ENCODE data around the gene IL16. TPM values are rescaled to one million over a fixed set of nuclear protein-coding genes. Genes with fewer than 3 reads are reported as not detected.

Gene IL16
- total and polyA plus RNA-seq, 2 donors from 2014 or later: 1.4 to 19.9 TPM

DNA sequence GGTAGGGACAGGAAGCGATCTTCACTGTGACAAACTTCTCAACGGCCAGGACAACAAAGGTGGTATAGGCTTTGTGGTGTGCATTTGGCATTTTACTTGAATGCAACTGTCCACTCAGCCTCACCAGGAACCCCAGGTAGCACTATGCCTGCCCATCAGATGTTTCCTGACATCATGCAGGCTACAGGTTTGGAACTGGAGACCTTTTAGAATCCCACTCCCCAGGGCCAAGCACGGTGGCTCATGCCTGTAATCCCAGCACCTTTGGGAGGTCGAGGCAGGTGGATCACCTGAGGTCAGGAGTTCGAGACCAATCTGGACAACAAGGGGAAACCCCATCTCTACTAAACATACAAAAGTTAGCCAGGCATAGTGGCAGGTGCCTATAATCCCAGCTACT, 117.7 kb downstream of the IL16 start:
- Histone ChIP-seq H3K9me3 (ENCODE audit: control insufficient read depth in 2 of 3, insufficient read depth in 1 of 3, low read length in 3 of 3) (no peaks in the 10 kb centered on the region), H3K27ac (ENCODE audit: low read depth in 2 of 2, low read length in 2 of 2) (no peak overlapping the region), H3K4me1 (ENCODE audit: control insufficient read depth in 2 of 3, insufficient read depth in 2 of 3, low read depth in 1 of 3, low read length in 3 of 3) (no peaks in the 10 kb centered on the region), H3K9ac (ENCODE audit: low read length in 3 of 3) (no peak overlapping the region), H3K4me3 (ENCODE audit: low read length in 3 of 3) (no peak overlapping the region), H3K36me3 (ENCODE audit: control insufficient read depth in 2 of 3, insufficient read depth in 3 of 3, low read length in 3 of 3) (no peaks in the 10 kb centered on the region), H3K27me3 (ENCODE audit: control insufficient read depth, insufficient read depth, low read length) (no peaks in the 10 kb centered on the region)
- intact Hi-C loops (cut with DNase I): no loop called here
- no peak for FAIRE-seq
- no peak for DNase-seq
- TF ChIP-seq, protein P1, sequence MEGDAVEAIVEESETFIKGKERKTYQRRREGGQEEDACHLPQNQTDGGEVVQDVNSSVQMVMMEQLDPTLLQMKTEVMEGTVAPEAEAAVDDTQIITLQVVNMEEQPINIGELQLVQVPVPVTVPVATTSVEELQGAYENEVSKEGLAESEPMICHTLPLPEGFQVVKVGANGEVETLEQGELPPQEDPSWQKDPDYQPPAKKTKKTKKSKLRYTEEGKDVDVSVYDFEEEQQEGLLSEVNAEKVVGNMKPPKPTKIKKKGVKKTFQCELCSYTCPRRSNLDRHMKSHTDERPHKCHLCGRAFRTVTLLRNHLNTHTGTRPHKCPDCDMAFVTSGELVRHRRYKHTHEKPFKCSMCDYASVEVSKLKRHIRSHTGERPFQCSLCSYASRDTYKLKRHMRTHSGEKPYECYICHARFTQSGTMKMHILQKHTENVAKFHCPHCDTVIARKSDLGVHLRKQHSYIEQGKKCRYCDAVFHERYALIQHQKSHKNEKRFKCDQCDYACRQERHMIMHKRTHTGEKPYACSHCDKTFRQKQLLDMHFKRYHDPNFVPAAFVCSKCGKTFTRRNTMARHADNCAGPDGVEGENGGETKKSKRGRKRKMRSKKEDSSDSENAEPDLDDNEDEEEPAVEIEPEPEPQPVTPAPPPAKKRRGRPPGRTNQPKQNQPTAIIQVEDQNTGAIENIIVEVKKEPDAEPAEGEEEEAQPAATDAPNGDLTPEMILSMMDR (IDR thresholded peaks at IDR 0.05; ENCODE audit: borderline replicate concordance, extremely low read depth, insufficient read depth): no peak

DNA sequence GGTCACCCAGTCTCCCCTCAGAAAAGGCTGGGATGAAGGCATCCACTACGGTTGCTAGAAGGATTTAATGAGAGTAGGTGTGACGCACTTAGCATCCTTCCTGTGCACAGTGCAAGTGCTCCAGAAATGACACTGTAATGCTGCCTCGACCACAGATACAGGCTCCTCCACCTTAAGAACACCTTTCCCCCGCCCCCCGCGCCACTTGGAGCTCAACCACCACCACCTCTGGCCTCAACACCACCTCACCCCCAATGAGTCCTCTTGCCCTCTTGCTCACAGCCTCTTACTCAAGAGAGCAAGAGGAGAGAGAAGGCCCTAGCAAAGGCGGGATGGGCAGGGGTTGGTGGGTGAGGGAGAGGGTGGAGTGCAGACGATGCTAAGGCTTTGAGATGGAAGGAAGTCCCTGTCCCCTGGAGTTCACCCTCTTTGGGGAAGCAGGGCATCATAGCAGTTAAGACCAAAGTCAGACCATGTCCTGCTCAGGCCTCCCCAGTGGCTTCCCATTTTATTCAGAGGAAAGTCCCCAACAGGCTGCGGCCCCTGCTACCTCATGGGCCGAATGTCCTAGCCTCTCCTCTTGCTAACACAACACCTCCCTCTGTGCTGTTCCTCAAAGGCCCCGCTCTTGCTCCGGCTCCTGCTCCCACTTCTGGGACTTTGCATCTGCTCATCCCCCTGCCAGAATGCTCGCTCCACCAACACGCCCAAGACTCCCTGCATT, 118.9 kb downstream of the IL16 start:
- H3K27me3 ChIP-seq (ENCODE audit: control insufficient read depth, insufficient read depth, low read length): no peaks in the 10 kb centered on the region
- H3K36me3 ChIP-seq (ENCODE audit: control insufficient read depth in 2 of 3, insufficient read depth in 3 of 3, low read length in 3 of 3): no peaks in the 10 kb centered on the region
- no peak overlapping the region for H3K27ac ChIP-seq (ENCODE audit: low read depth in 2 of 2, low read length in 2 of 2)
- TF ChIP-seq, protein P1 (IDR thresholded peaks at IDR 0.05; ENCODE audit: borderline replicate concordance, extremely low read depth, insufficient read depth): no peak
- FAIRE-seq: no peak
- H3K4me1 ChIP-seq (ENCODE audit: control insufficient read depth in 2 of 3, insufficient read depth in 2 of 3, low read depth in 1 of 3, low read length in 3 of 3): no peaks in the 10 kb centered on the region
- intact Hi-C loops (cut with DNase I): no loop called here
- no peaks in the 10 kb centered on the region for H3K9me3 ChIP-seq (ENCODE audit: control insufficient read depth in 2 of 3, insufficient read depth in 1 of 3, low read length in 3 of 3)
- no peak overlapping the region for H3K9ac ChIP-seq (ENCODE audit: low read length in 3 of 3)
- DNase-seq: no peak
- no peak overlapping the region for H3K4me3 ChIP-seq (ENCODE audit: low read length in 3 of 3)

DNA sequence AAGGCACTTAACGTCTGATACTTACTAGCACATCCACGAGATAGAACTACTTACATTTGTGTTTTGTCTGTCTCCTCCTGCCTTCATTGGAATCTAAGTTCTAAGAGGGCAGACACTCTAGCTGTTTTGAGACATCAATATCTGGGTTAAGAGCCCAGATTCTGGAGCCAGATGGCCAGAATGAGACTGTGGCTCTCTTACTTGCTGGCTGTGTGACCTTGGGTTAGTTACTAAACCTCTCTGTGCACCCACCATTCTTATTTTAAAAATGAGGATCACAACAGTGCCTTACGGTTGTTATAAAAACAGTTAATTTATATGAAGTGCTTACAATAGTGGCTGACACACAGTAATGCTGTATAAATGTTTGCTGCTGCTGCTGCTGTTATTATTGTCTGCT, 119.6 kb downstream of the IL16 start:
- FAIRE-seq (no peak), DNase-seq (no peak)
- Histone ChIP-seq H3K4me3 (ENCODE audit: low read length in 3 of 3) (no peak overlapping the region), H3K9me3 (ENCODE audit: control insufficient read depth in 2 of 3, insufficient read depth in 1 of 3, low read length in 3 of 3) (no peaks in the 10 kb centered on the region), H3K27me3 (ENCODE audit: control insufficient read depth, insufficient read depth, low read length) (no peaks in the 10 kb centered on the region), H3K4me1 (ENCODE audit: control insufficient read depth in 2 of 3, insufficient read depth in 2 of 3, low read depth in 1 of 3, low read length in 3 of 3) (no peaks in the 10 kb centered on the region), H3K9ac (ENCODE audit: low read length in 3 of 3) (no peak overlapping the region), H3K36me3 (ENCODE audit: control insufficient read depth in 2 of 3, insufficient read depth in 3 of 3, low read length in 3 of 3) (no peaks in the 10 kb centered on the region), H3K27ac (ENCODE audit: low read depth in 2 of 2, low read length in 2 of 2) (no peak overlapping the region)
- intact Hi-C loops (cut with DNase I): no loop called here
- TF ChIP-seq, protein P1 (IDR thresholded peaks at IDR 0.05; ENCODE audit: borderline replicate concordance, extremely low read depth, insufficient read depth): no peak

DNA sequence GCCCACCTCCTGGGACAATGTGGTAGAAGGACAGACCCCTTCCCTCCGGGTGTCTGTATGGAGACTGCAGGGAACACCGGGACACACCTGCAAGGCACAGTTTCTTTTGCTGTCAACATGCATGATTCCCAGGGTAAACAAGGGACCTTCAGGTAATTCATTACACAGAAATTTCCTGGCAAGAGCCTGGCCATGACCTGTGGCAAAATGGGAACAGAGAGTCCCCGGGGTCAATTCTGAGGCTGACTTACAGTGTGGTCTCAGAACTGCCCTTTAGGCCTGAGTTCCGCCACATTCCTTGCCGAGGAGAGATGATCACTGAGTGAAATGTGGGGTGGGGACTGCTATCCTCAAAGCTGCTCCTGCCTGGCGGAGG, 121.0 kb downstream of the IL16 start:
- DNase-seq (no peak), FAIRE-seq (no peak)
- no peaks in the 10 kb centered on the region for H3K4me1 ChIP-seq (ENCODE audit: control insufficient read depth in 2 of 3, insufficient read depth in 2 of 3, low read depth in 1 of 3, low read length in 3 of 3)
- no peak overlapping the region for H3K4me3 ChIP-seq (ENCODE audit: low read length in 3 of 3)
- no peaks in the 10 kb centered on the region for H3K27me3 ChIP-seq (ENCODE audit: control insufficient read depth, insufficient read depth, low read length)
- H3K9ac ChIP-seq (ENCODE audit: low read length in 3 of 3): no peak overlapping the region
- H3K9me3 ChIP-seq (ENCODE audit: control insufficient read depth in 2 of 3, insufficient read depth in 1 of 3, low read length in 3 of 3): no peaks in the 10 kb centered on the region
- intact Hi-C loops (cut with DNase I): no loop called here
- TF ChIP-seq, protein P1 (IDR thresholded peaks at IDR 0.05; ENCODE audit: borderline replicate concordance, extremely low read depth, insufficient read depth): no peak
- H3K36me3 ChIP-seq (ENCODE audit: control insufficient read depth in 2 of 3, insufficient read depth in 3 of 3, low read length in 3 of 3): no peaks in the 10 kb centered on the region
- no peak overlapping the region for H3K27ac ChIP-seq (ENCODE audit: low read depth in 2 of 2, low read length in 2 of 2)
